ENCODE measurements around the gene TBC1D22A.

GRCh38 chr22:46994265-46994664, 231.8 kb downstream of the TBC1D22A start:
- TF ChIP-seq CTCF (IDR thresholded peaks at IDR 0.05; ENCODE audit: poor library complexity, severe bottlenecking) (no peak), REST (IDR thresholded peaks at IDR 0.05; ENCODE audit: borderline replicate concordance) (no peak), EZH2 (IDR thresholded peaks at IDR 0.05; ENCODE audit: borderline replicate concordance, insufficient read depth, low read length, poor library complexity, severe bottlenecking) (no peak)
